Activated CD4-positive, alpha-beta memory T cell treated with anti-CD3 and anti-CD28 coated beads, Interleukin-2, amount 10 ng/mL, durations not matched to agents 7 days and 5 days (primary cell): ENCODE measurements around the gene AMBRA1. TPM values are rescaled to one million over a fixed set of nuclear protein-coding genes. Genes with fewer than 3 reads are reported as not detected.

Source experiments
- CTCF ChIA-PET: fragments of 350-600 bp; sonication (Branson Sonifier 250); formaldehyde crosslinking; loops from one replicate; lab custom pipeline; 2021; ENCODE audit warnings: antibody characterized with exemption, inconsistent platforms; lab: Charles Lee
- POLR2A ChIA-PET: fragments of 350-600 bp; sonication (Branson Sonifier 250); formaldehyde crosslinking; loops from one replicate; lab custom pipeline; 2021; ENCODE audit warnings: antibody characterized with exemption; lab: Charles Lee
- DNase-seq: peaks from one replicate; pipeline ENCODE4 v3.0.0-alpha.2; 2020
- H3K27ac Mint-ChIP-seq: one replicate; pipeline ENCODE4 v1.8.0; 2021; ENCODE audit warnings: mild to moderate bottlenecking, mixed read lengths
- H3K27me3 Mint-ChIP-seq: one replicate; pipeline ENCODE4 v1.8.0; 2021; ENCODE audit warnings: mixed read lengths
- H3K36me3 Mint-ChIP-seq: one replicate; pipeline ENCODE4 v1.8.0; 2021; ENCODE audit warnings: low read depth, mixed read lengths
- H3K4me1 Mint-ChIP-seq: one replicate; pipeline ENCODE4 v1.8.0; 2021; ENCODE audit warnings: mixed read lengths
- H3K4me3 Mint-ChIP-seq: one replicate; pipeline ENCODE4 v1.8.0; 2021; ENCODE audit warnings: mild to moderate bottlenecking, mixed read lengths
- H3K9me3 Mint-ChIP-seq: one replicate; pipeline ENCODE4 v1.8.0; 2021; ENCODE audit warnings: mixed read lengths
- total RNA-seq, 2 experiments: library from RNA; stranded (reverse); gene quantifications; one replicate each; pipeline ENCODE4 v1.2.3, GENCODE V29; 2021

AMBRA1 gene
- total RNA-seq, 2 experiments from 2014 or later, result 34.6 to 35.5 TPM

DNA sequence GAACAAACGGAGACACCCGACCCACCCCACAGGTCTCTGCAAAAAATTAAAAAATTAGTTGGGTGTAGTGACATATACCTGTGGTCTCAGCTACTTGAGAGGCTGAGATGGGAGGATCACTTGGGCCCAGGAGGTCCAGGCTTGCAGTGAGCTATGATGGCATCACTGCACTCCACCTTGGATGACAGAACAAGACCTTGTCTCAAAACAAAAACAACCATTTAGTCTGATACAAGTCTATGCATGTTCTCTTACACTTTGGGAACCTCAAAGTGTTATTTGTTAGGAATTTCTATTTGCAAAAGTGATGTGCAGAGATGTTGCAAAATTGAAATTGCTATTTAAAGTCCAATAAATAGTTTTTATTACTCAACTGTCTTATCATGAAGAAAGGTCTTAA, 37.9 kb upstream of the AMBRA1 start:
- Mint-ChIP-seq H3K4me3 (no peak overlapping the region), H3K27me3 (no peaks in the 10 kb centered on the region), H3K27ac (no peak overlapping the region), H3K36me3 (peaks cover 14% of the 10 kb centered on the region), H3K9me3 (no peaks in the 10 kb centered on the region), H3K4me1 (peaks cover 15% of the 10 kb centered on the region)
- CTCF ChIA-PET, result no interaction called here
- no peak for DNase-seq
- POLR2A ChIA-PET, result interaction anchor here (0.5 kb wide), 1 partner anchor 223 kb away, joined by 4 read pairs; no protein-coding TSS in a partner anchor

GRCh38 chr11:46630237-46630636, 36.4 kb upstream of the AMBRA1 start:
- POLR2A ChIA-PET, result interaction anchor here (1.3 to 1.6 kb wide), 2 partner anchors 12 to 36 kb away, joined by 3 to 8 read pairs; partner anchors contain the start of genes AMBRA1 and ATG13

GRCh38 chr11:46628961-46629360, 35.1 kb upstream of the AMBRA1 start:
- H3K4me3 Mint-ChIP-seq, result no peak overlapping the region
- H3K27ac Mint-ChIP-seq, result no peak overlapping the region
- DNase-seq, result no peak
- peaks cover 25% of the 10 kb centered on the region for H3K36me3 Mint-ChIP-seq
- ChIA-PET POLR2A (interaction anchor here (1.6 kb wide), 1 partner anchor 11 kb away, joined by 8 read pairs; the partner anchor contains the start of gene ATG13), CTCF (no interaction called here)
- no peaks in the 10 kb centered on the region for H3K9me3 Mint-ChIP-seq
- H3K27me3 Mint-ChIP-seq, result no peaks in the 10 kb centered on the region
- peaks cover 15% of the 10 kb centered on the region for H3K4me1 Mint-ChIP-seq

More at GRCh38 chr11:46630237-46630636, 36.4 kb upstream of the AMBRA1 start:
- Mint-ChIP-seq H3K9me3 (no peaks in the 10 kb centered on the region), H3K36me3 (peaks cover 20% of the 10 kb centered on the region), H3K27me3 (no peaks in the 10 kb centered on the region), H3K4me1 (peaks cover 15% of the 10 kb centered on the region), H3K27ac (no peak overlapping the region), H3K4me3 (no peak overlapping the region)
- no peak for DNase-seq
- CTCF ChIA-PET, result interaction anchor here (0.7 to 2.2 kb wide), 3 partner anchors 12 to 278 kb away, joined by 3 to 6 read pairs (median 4); no protein-coding TSS in a partner anchor

DNA sequence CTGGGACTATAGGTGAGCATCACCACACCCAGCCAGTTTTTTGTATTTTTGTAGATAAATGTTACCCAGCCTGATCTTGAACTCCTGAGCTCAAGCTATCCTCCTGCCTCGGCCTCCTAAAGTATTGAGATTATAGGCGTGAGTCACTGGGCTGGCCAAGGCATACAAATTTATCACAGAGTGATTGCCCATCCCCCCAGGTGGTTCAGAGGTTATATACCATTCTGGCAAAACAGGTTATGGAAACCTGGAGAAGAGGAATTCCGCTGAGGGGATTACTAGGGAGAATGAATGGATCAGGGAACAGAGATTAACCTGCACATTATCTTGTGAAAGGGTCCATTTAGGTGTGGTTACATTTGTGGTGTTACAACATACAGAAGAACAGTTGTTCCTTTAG, 31.6 kb upstream of the AMBRA1 start:
- no peak for DNase-seq
- POLR2A ChIA-PET, result interaction anchor here (1.2 kb wide), 1 partner anchor 9 kb away, joined by 4 read pairs; no protein-coding TSS in a partner anchor
- peaks cover 19% of the 10 kb centered on the region for H3K4me1 Mint-ChIP-seq
- H3K27me3 Mint-ChIP-seq, result no peaks in the 10 kb centered on the region
- no peaks in the 10 kb centered on the region for H3K9me3 Mint-ChIP-seq
- peaks cover 36% of the 10 kb centered on the region for H3K36me3 Mint-ChIP-seq
- H3K4me3 Mint-ChIP-seq, result no peak overlapping the region
- H3K27ac Mint-ChIP-seq, result no peak overlapping the region
- CTCF ChIA-PET, result interaction anchor here (0.7 to 1.1 kb wide), 3 partner anchors 27 to 236 kb away, joined by 3 read pairs; no protein-coding TSS in a partner anchor

GRCh38 chr11:46618837-46619236, 25.0 kb upstream of the AMBRA1 start:
- peaks cover 29% of the 10 kb centered on the region for H3K36me3 Mint-ChIP-seq
- H3K27me3 Mint-ChIP-seq, result no peaks in the 10 kb centered on the region
- DNase-seq, result no peak
- H3K4me1 Mint-ChIP-seq, result peaks cover 49% of the 10 kb centered on the region
- peak overlapping the region; percentile 58 for H3K4me3 Mint-ChIP-seq
- ChIA-PET POLR2A (interaction anchor here (1.0 to 5.3 kb wide), 8 partner anchors 24 to 228 kb away, joined by 3 to 43 read pairs (median 10); partner anchors contain the start of genes AMBRA1, ARHGAP1, CKAP5 and ZNF408), CTCF (interaction anchor here (0.5 to 4.4 kb wide), 18 partner anchors 11 to 945 kb away, joined by 3 to 24 read pairs (median 5); partner anchors contain the start of genes AMBRA1, ARHGAP1 and ZNF408)
- no peak overlapping the region for H3K27ac Mint-ChIP-seq
- no peaks in the 10 kb centered on the region for H3K9me3 Mint-ChIP-seq

DNA sequence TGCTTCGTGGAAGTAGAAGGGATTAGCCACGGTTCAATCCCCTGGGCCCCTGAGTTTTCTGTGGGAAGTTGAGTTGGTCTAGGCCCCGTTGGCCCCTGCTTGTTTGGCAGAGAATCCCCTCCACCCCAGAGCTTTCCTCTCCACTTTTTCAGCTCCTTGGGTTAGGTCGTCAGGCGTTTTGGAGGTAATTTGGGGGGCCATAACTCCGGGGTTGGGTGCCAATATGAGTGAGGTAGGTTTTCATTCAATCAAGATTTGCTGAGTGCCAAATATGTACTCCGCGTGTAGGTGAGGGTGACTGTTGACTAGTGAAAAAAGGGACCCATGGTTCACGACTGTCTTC, 24.1 kb upstream of the AMBRA1 start:
- H3K36me3 Mint-ChIP-seq, result peaks cover 27% of the 10 kb centered on the region
- H3K4me1 Mint-ChIP-seq, result peaks cover 49% of the 10 kb centered on the region
- DNase-seq, result no peak
- no peaks in the 10 kb centered on the region for H3K9me3 Mint-ChIP-seq
- H3K27me3 Mint-ChIP-seq, result no peaks in the 10 kb centered on the region
- ChIA-PET CTCF (interaction anchor here (0.7 to 4.4 kb wide), 18 partner anchors 12 to 269 kb away, joined by 3 to 24 read pairs (median 6); partner anchors contain the start of genes AMBRA1, ARHGAP1 and ZNF408), POLR2A (interaction anchor here (0.6 to 5.3 kb wide), 15 partner anchors 12 to 1936 kb away, joined by 3 to 43 read pairs (median 4); partner anchors contain the start of genes ACP2, AMBRA1, ARHGAP1 and ZNF408)
- peak overlapping the region; percentile 90 for H3K4me3 Mint-ChIP-seq
- peak overlapping the region; percentile 96 for H3K27ac Mint-ChIP-seq

DNA sequence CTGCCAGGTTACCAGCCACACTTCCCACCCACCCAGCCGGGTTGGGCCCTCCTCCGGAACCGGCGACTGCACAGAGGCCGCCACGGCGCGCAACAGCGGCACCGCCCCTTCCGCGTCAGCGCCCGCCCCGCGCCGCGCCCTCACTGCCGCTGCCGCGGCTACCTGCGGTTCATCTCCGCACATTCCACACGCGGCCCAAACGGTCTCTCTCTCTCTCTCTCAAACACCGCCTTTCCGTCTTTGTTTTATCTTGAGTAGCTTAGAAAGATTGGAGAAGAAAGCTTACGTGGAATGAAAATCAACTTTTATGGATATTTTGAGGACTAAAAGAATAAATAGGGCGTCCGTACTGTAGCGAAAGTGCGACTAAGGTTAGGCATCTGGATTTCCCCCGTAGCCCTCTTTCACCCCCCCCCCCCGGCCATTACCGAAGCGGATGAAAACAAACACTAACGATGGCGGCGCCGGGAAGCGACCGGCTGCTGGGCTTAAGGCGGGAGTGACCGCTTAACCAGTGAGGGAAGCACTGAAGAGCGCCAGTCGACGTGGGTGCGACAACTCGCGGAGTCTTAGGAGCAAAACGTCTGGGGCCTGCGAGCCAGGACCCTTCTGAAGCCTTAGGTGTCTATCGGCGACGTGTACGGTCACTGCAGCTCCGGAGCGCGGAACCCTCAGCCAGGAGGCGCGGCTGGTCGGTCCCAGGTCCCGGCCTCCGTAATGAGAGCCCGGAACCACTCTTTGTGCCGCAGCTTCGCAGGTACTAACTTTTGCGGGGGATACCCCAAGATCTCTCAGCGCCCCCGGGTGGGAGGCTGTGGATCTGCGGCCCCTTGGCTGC, 23.5 kb upstream of the AMBRA1 start, which contains the start of the genes ATG13 and HARBI1:
ATG13 (plus strand) TSS at position 420 of the 838 bp plus-strand sequence. CDS start 26,739 bp downstream, outside the sequence.
HARBI1 (minus strand) TSS at position 94 of the 838 bp plus-strand sequence. CDS start 990 bp downstream, outside the sequence.
- peak; percentile 93 for DNase-seq
- H3K4me1 Mint-ChIP-seq, result peaks cover 48% of the 10 kb centered on the region

DNA sequence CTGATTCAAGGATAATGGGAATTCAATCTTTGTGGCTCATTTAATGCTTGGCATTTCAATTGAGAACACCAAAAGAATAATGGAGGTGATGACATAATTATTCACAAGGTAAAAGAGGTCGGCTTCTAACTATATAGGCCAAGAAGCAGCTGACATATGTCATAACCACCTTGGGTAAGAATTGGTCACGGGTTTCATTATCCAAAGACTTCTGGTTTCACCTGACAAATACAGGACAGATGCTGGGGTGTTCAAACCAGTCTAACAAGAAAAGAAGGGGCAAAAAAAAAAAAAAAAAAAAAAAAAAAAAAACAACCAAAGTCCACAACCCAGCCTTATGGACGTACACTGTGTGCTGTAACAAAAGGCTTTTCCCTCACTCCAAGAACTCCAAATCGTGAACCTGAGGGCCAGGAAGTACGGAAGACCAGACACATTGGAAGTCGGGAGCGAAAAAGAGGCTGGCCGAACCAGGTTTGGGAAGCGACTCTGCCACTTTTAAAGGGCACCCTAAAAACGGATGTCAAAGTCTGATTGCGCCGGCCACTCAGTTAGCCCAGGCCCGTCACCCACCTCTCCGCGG, 22.8 kb upstream of the AMBRA1 start:
- no peaks in the 10 kb centered on the region for H3K9me3 Mint-ChIP-seq
- peak overlapping the region; percentile 96 for H3K27ac Mint-ChIP-seq
- DNase-seq, result no peak
- peak overlapping the region; percentile 90 for H3K4me3 Mint-ChIP-seq
- ChIA-PET POLR2A (interaction anchor here (0.7 to 5.3 kb wide), 11 partner anchors 9 to 229 kb away, joined by 3 to 43 read pairs (median 6); partner anchors contain the start of genes AMBRA1, ARHGAP1 and ZNF408), CTCF (interaction anchor here (0.7 to 4.4 kb wide), 17 partner anchors 9 to 229 kb away, joined by 3 to 24 read pairs (median 4); partner anchors contain the start of genes AMBRA1, ARHGAP1 and ZNF408)
- H3K36me3 Mint-ChIP-seq, result peaks cover 17% of the 10 kb centered on the region
- no peaks in the 10 kb centered on the region for H3K27me3 Mint-ChIP-seq
- peaks cover 50% of the 10 kb centered on the region for H3K4me1 Mint-ChIP-seq

More for the DNA sequence above, 23.5 kb upstream of the AMBRA1 start, which contains the start of the genes ATG13 and HARBI1:
- Mint-ChIP-seq H3K9me3 (no peaks in the 10 kb centered on the region), H3K27ac (peak within 1 kb of the TSS; percentile 96), H3K27me3 (no peaks in the 10 kb centered on the region), H3K36me3 (peaks cover 21% of the 10 kb centered on the region), H3K4me3 (peak within 1 kb of the TSS; percentile 90)
- CTCF ChIA-PET, result interaction anchor here (0.7 to 4.4 kb wide), 24 partner anchors 10 to 265 kb away, joined by 3 to 24 read pairs (median 5); partner anchors contain the start of genes AMBRA1, ARHGAP1 and ZNF408
- POLR2A ChIA-PET, result interaction anchor here (0.6 to 5.3 kb wide), 15 partner anchors 12 to 631 kb away, joined by 3 to 43 read pairs (median 5); partner anchors contain the start of genes ACP2, AMBRA1, ARHGAP1 and ZNF408

- H3K27ac Mint-ChIP-seq, result no peak overlapping the region
- DNase-seq, result no peak
Observed at GRCh38 chr11:46615756-46616155, 21.9 kb upstream of the AMBRA1 start.

GRCh38 chr11:46612326-46612725, 18.5 kb upstream of the AMBRA1 start:
- Mint-ChIP-seq H3K36me3 (peaks cover 2% of the 10 kb centered on the region), H3K4me1 (peaks cover 28% of the 10 kb centered on the region), H3K4me3 (no peak overlapping the region), H3K27me3 (no peaks in the 10 kb centered on the region), H3K27ac (no peak overlapping the region), H3K9me3 (no peaks in the 10 kb centered on the region)
- no peak for DNase-seq
- CTCF ChIA-PET, result interaction anchor here (0.8 to 1.9 kb wide), 4 partner anchors 18 to 74 kb away, joined by 3 to 5 read pairs (median 4); partner anchors contain the start of gene AMBRA1
- POLR2A ChIA-PET, result interaction anchor here (1.4 to 1.9 kb wide), 2 partner anchors 18 to 20 kb away, joined by 8 to 14 read pairs; partner anchors contain the start of gene AMBRA1

More at GRCh38 chr11:46615756-46616155, 21.9 kb upstream of the AMBRA1 start:
- Mint-ChIP-seq H3K27me3 (no peaks in the 10 kb centered on the region), H3K9me3 (no peaks in the 10 kb centered on the region), H3K4me1 (peaks cover 46% of the 10 kb centered on the region), H3K36me3 (peaks cover 12% of the 10 kb centered on the region), H3K4me3 (peak overlapping the region; percentile 90)
- POLR2A ChIA-PET, result interaction anchor here (0.7 to 5.3 kb wide), 8 partner anchors 8 to 85 kb away, joined by 3 to 43 read pairs (median 8); partner anchors contain the start of genes AMBRA1, ARHGAP1 and ZNF408
- CTCF ChIA-PET, result interaction anchor here (1.1 to 4.4 kb wide), 4 partner anchors 12 to 126 kb away, joined by 3 to 24 read pairs (median 4); no protein-coding TSS in a partner anchor

- no peaks in the 10 kb centered on the region for H3K36me3 Mint-ChIP-seq
- no peak for DNase-seq
- H3K27me3 Mint-ChIP-seq, result no peaks in the 10 kb centered on the region
- ChIA-PET POLR2A (interaction anchor here (1.4 to 1.9 kb wide), 2 partner anchors 18 to 19 kb away, joined by 8 to 14 read pairs; partner anchors contain the start of gene AMBRA1), CTCF (interaction anchor here (0.6 to 1.9 kb wide), 8 partner anchors 18 to 122 kb away, joined by 3 to 5 read pairs (median 4); partner anchors contain the start of gene AMBRA1)
- H3K4me1 Mint-ChIP-seq, result peaks cover 25% of the 10 kb centered on the region
- H3K9me3 Mint-ChIP-seq, result no peaks in the 10 kb centered on the region
- no peak overlapping the region for H3K27ac Mint-ChIP-seq
- no peak overlapping the region for H3K4me3 Mint-ChIP-seq
Observed at GRCh38 chr11:46611526-46612304, 17.9 kb upstream of the AMBRA1 start.
